K562 (cell line): Measurements from ENCODE around the gene AIDA. TPM values are rescaled to one million over a fixed set of nuclear protein-coding genes. Genes with fewer than 3 reads are reported as not detected.
A peak's percentile ranks its signal among the peaks of the same experiment; 100 is the strongest.

ENCODE experiments used
- GABPB1 ChIP-seq: sonication (generic); formaldehyde crosslinking; IDR thresholded peaks from 2 replicates; pipeline ENCODE4 v1.8.0; 2022; ENCODE audit warnings: mild to moderate bottlenecking, missing genetic modification reagents
- HMG20B ChIP-seq: fragments of 250-450 bp; sonication (Bioruptor Pico); IDR thresholded peaks from 2 replicates; pipeline ENCODE4 v1.5.0; 2021; ENCODE audit warnings: mild to moderate bottlenecking
- NFATC3 ChIP-seq: fragments of 450-650 bp; IDR thresholded peaks from 2 replicates; pipeline ENCODE4 v1.6.1; 2017; ENCODE audit warnings: mild to moderate bottlenecking
- NFIX ChIP-seq: fragments of 250-450 bp; sonication (Bioruptor Pico); IDR thresholded peaks from 2 replicates; pipeline ENCODE4 v1.4.0; 2020; ENCODE audit warnings: low read depth, mild to moderate bottlenecking, moderate library complexity
- PHF21A ChIP-seq: fragments of 450-650 bp; IDR thresholded peaks from 2 replicates; pipeline ENCODE4 v1.6.1; 2017; ENCODE audit warnings: low read depth, borderline replicate concordance
- PTTG1 ChIP-seq: fragments of 450-650 bp; IDR thresholded peaks from 2 replicates; pipeline ENCODE4 v1.6.1; 2016; ENCODE audit warnings: low read depth, mild to moderate bottlenecking, missing genetic modification characterization, missing compliant biosample characterization
- SMAD2 ChIP-seq: fragments of 150-350 bp; IDR thresholded peaks from 2 replicates; pipeline ENCODE4 v1.6.1; 2014; ENCODE audit warnings: low read depth, mild to moderate bottlenecking, low read length
- ZNF316 ChIP-seq: fragments of 450-650 bp; IDR thresholded peaks from 2 replicates; pipeline ENCODE4 v1.6.1; 2016
- ZNF589 ChIP-seq: fragments of 200-800 bp; sonication (Bioruptor generic); IDR thresholded peaks from 2 replicates; pipeline ENCODE4 v1.6.1; 2016; ENCODE audit warnings: low read depth, missing genetic modification characterization, missing compliant biosample characterization
- polyA plus RNA-seq, 8 experiments: library from polyadenylated mRNA; depleted of rRNA in 4 of 8; stranded (reverse) in 5 of 8; unstranded in 3 of 8; fragments of >200 nt; fragmentation: Nextera tagmentation in 2 of 8; fragmentation: Illumina TruSeq in 1 of 8; extraction: Ambion mirVana in 2 of 8; extraction: Trizol in 1 of 8; gene quantifications; 2 replicates each; pipeline versions ENCODE4 v1.2.1 to v1.2.3, GENCODE V29; 2011 to 2014; ENCODE audit warnings: inconsistent platforms in 1 of 8, missing spikeins in 1 of 8
- total RNA-seq, 7 experiments: library from RNA; depleted of rRNA in 6 of 7; stranded (reverse); fragments of >200 nt in 6 of 7; fragmentation: Illumina TruSeq in 2 of 7; extraction: Trizol in 2 of 7; gene quantifications; 2 replicates each; pipeline versions ENCODE4 v1.2.1 to v1.2.3, GENCODE V29; 2011 to 2021; ENCODE audit warnings: low replicate concordance in 1 of 7
- TF ChIP-seq, protein P1 (sequence below): fragments of 200-800 bp; sonication (Bioruptor generic); IDR thresholded peaks from 2 replicates; pipeline ENCODE4 v1.6.1; 2017; ENCODE audit warnings: missing genetic modification characterization, missing compliant biosample characterization
- TF ChIP-seq, protein P2 (sequence below): fragments of 450-650 bp; conservative IDR thresholded peaks from 2 replicates; pipeline ENCODE4 v1.6.1; 2016; ENCODE audit warnings: missing genetic modification characterization, low read depth, mild to moderate bottlenecking, missing compliant biosample characterization, moderate library complexity
- TF ChIP-seq, protein P3 (sequence below): fragments of 450-650 bp; formaldehyde crosslinking; IDR thresholded peaks from 2 replicates; pipeline ENCODE4 v1.4.0; 2020; ENCODE audit warnings: mild to moderate bottlenecking, moderate library complexity
- TF ChIP-seq, protein P4 (sequence below), 2 experiments: fragments of 250-450 bp in 1 of 2; fragments of 450-650 bp in 1 of 2; sonication (Bioruptor Pico) in 1 of 2; IDR thresholded peaks; 2 replicates each; pipeline versions ENCODE4 v1.6.1 to v1.8.0; 2016 to 2021; ENCODE audit warnings: mild to moderate bottlenecking in 2 of 2, moderate library complexity in 2 of 2, missing compliant biosample characterization in 1 of 2, missing genetic modification characterization in 1 of 2
- TF ChIP-seq, protein P5 (sequence below): fragments of 250-450 bp; sonication (Bioruptor Pico); IDR thresholded peaks from 2 replicates; pipeline ENCODE4 v1.6.1; 2021; ENCODE audit warnings: mild to moderate bottlenecking
- TF ChIP-seq, protein P6 (sequence below): fragments of 250-450 bp; sonication (Bioruptor Pico); IDR thresholded peaks from 2 replicates; pipeline ENCODE4 v1.5.0; 2020; ENCODE audit warnings: mild to moderate bottlenecking, borderline replicate concordance

The AIDA gene
- total and polyA plus RNA-seq, 9 of the 15 experiments (the other 6 are each of a cell fraction or from before 2014, with no cell fraction given): 18.2 to 77.9 (median 24.9) TPM

DNA sequence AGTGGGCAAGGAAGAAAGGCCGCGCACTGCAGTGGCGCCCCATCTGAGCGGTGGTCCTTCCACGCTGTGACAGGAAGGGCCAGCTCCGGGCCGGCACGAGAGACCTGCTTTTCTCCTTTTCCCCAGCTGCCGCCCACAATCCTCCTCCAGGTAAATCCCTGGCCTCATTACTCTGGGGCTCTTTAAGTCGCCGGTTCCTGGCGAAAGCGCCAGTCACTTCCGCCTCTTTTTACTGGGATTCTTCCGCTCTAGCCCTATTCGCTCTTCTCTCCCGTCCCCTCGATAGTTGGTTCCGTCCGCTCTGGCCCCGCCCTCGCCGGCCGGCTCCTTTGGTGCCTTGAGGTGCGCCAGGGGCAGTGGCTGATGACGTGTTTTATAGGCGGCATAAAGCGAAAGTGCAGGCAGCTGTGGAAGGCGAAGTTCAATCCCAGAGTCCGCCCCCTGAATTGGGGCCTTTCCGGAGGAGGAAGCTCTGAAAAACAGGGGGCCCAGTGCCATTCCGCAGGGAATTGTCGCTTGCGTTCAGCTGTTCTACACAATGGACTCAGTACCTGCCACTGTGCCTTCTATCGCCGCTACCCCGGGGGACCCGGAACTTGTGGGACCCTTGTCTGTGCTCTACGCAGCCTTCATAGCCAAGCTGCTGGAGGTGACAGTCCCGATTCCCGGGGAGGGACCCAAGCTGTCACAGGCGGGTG, 68.2 kb downstream of the AIDA start (continued):
- TF ChIP-seq, protein P1, sequence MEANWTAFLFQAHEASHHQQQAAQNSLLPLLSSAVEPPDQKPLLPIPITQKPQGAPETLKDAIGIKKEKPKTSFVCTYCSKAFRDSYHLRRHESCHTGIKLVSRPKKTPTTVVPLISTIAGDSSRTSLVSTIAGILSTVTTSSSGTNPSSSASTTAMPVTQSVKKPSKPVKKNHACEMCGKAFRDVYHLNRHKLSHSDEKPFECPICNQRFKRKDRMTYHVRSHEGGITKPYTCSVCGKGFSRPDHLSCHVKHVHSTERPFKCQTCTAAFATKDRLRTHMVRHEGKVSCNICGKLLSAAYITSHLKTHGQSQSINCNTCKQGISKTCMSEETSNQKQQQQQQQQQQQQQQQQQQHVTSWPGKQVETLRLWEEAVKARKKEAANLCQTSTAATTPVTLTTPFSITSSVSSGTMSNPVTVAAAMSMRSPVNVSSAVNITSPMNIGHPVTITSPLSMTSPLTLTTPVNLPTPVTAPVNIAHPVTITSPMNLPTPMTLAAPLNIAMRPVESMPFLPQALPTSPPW (CRISPR knock-in tag): peak; percentile 67
- TF ChIP-seq, protein P2, sequence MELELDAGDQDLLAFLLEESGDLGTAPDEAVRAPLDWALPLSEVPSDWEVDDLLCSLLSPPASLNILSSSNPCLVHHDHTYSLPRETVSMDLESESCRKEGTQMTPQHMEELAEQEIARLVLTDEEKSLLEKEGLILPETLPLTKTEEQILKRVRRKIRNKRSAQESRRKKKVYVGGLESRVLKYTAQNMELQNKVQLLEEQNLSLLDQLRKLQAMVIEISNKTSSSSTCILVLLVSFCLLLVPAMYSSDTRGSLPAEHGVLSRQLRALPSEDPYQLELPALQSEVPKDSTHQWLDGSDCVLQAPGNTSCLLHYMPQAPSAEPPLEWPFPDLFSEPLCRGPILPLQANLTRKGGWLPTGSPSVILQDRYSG (tag): 0 out of 2 replicates have a peak, but pooled peaks have one; percentile 55
- TF ChIP-seq, protein P3, sequence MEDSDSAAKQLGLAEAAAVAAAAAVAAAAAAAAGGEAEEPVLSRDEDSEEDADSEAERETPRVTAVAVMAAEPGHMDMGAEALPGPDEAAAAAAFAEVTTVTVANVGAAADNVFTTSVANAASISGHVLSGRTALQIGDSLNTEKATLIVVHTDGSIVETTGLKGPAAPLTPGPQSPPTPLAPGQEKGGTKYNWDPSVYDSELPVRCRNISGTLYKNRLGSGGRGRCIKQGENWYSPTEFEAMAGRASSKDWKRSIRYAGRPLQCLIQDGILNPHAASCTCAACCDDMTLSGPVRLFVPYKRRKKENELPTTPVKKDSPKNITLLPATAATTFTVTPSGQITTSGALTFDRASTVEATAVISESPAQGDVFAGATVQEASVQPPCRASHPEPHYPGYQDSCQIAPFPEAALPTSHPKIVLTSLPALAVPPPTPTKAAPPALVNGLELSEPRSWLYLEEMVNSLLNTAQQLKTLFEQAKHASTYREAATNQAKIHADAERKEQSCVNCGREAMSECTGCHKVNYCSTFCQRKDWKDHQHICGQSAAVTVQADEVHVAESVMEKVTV (CRISPR knock-in tag): no peak
- TF ChIP-seq GABPB1 (CRISPR knock-in tag) (peak; percentile 87), PTTG1 (tag) (no peak), ZNF589 (CRISPR knock-in tag) (no peak), HMG20B (CRISPR knock-in tag) (no peak), PHF21A (peak; percentile 88), NFATC3 (no peak), ZNF316 (peak; percentile 55), NFIX (CRISPR knock-in tag) (no peak), SMAD2 (no peak)
- TF ChIP-seq, protein P4, sequence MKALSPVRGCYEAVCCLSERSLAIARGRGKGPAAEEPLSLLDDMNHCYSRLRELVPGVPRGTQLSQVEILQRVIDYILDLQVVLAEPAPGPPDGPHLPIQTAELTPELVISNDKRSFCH (CRISPR knock-in tag; IDR thresholded peaks at IDR 0.05): no peak
- TF ChIP-seq, protein P4 (tag; IDR thresholded peaks at IDR 0.05): 0 out of 2 replicates have a peak, but pooled peaks have one; percentile 62
- TF ChIP-seq, protein P5, sequence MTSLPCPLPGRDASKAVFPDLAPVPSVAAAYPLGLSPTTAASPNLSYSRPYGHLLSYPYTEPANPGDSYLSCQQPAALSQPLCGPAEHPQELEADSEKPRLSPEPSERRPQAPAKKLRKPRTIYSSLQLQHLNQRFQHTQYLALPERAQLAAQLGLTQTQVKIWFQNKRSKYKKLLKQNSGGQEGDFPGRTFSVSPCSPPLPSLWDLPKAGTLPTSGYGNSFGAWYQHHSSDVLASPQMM (CRISPR knock-in tag): no peak
- TF ChIP-seq, protein P6, sequence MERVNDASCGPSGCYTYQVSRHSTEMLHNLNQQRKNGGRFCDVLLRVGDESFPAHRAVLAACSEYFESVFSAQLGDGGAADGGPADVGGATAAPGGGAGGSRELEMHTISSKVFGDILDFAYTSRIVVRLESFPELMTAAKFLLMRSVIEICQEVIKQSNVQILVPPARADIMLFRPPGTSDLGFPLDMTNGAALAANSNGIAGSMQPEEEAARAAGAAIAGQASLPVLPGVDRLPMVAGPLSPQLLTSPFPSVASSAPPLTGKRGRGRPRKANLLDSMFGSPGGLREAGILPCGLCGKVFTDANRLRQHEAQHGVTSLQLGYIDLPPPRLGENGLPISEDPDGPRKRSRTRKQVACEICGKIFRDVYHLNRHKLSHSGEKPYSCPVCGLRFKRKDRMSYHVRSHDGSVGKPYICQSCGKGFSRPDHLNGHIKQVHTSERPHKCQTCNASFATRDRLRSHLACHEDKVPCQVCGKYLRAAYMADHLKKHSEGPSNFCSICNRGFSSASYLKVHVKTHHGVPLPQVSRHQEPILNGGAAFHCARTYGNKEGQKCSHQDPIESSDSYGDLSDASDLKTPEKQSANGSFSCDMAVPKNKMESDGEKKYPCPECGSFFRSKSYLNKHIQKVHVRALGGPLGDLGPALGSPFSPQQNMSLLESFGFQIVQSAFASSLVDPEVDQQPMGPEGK: 0 out of 2 replicates have a peak, but pooled peaks have one; percentile 16
